ENCODE data around the gene SMIM12.

SMIM12 gene

DNA sequence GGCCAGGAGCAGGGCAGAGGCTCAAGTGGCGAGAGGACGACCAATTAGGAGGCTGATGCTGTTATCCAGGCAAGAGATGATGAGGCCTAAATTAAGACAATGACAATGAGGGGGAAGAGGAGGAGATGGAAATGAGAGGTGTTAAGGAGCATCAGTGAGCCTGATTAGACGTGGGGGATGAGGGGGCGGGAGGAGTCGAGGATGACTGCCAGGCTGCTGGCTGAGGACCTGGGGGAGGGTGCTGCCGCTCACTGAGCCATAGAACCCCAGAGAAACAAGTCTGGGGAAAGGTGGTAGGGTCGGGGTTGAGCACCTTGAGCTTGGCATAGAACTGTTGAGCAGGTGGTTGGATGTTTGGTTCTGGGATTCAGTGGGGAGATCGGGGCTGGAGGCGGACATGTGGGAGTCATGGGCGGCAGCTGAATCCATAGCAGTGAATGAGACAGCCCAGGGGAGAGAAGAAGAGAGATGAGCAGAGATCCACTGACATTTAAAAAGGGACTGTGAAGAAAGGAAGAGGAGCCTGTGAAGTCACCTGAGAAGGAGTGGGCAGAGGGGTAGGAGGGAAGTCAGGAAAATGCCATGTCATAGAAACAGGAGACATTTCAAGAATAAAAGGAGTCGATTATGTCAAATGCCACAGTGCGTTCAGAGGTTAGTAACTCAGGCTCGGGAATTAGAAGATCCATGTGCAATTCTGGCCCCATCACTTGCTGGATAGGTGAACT is 41.4 kb upstream of the SMIM12 start:
- no peak overlapping the region for H2BK5ac ChIP-seq (ENCODE audit: low read length)
- no peak overlapping the region for H4K91ac ChIP-seq (ENCODE audit: low read depth, low read length, poor library complexity)
- peaks cover 0 to 6% (median 0%) of the 10 kb centered on the region in 3 experiments for H3K27me3 ChIP-seq (ENCODE audit: control insufficient read depth in 3 of 3, insufficient read depth in 3 of 3, low read depth in 1 of 3, low read length in 3 of 3)
- H3K36me3 ChIP-seq (replicated peaks in 1 of 2; ENCODE audit: control insufficient read depth in 2 of 2, insufficient read depth in 2 of 2, low read length in 2 of 2), result no peaks in the 10 kb centered on the region
- no peak overlapping the region for H3K4me3 ChIP-seq (ENCODE audit: low read length in 2 of 2)
- DNase-seq (ENCODE audit: low spot score), result no peak
- H2BK12ac ChIP-seq (ENCODE audit: low read length), result no peak overlapping the region
- no peak overlapping the region for H3K14ac ChIP-seq (ENCODE audit: low read length)
- no peak overlapping the region for H2BK120ac ChIP-seq (ENCODE audit: low read depth, low read length)
- no CpG with 5 or more reads among the region's 13 CpGs for WGBS, 2 donors (ENCODE audit: extremely low coverage in 2 of 2, insufficient read length in 2 of 2, insufficient replicate concordance in 1 of 2)
- no peak overlapping the region for H3K18ac ChIP-seq (ENCODE audit: low read length)
- H3K4me2 ChIP-seq (ENCODE audit: insufficient read depth, low read length, poor library complexity, severe bottlenecking), result no peak overlapping the region
- H2BK15ac ChIP-seq (ENCODE audit: low read length), result no peak overlapping the region
- H4K8ac ChIP-seq (ENCODE audit: low read depth, low read length), result no peak overlapping the region
- H3K9me3 ChIP-seq (replicated peaks in 1 of 2; ENCODE audit: control insufficient read depth in 2 of 2, insufficient read depth in 1 of 2, low read depth in 1 of 2, low read length in 2 of 2), result no peaks in the 10 kb centered on the region
- H3K79me1 ChIP-seq (ENCODE audit: low read depth, low read length), result no peaks in the 10 kb centered on the region
- no peak overlapping the region for H3K4ac ChIP-seq (ENCODE audit: low read length)
- H3K9ac ChIP-seq (ENCODE audit: low read depth, low read length, poor library complexity), result no peak overlapping the region
- H2AK5ac ChIP-seq (ENCODE audit: low read depth, low read length), result no peak overlapping the region
- H2AFZ ChIP-seq (ENCODE audit: low read length), result no peak overlapping the region
- no peaks in the 10 kb centered on the region for H3K4me1 ChIP-seq (ENCODE audit: control insufficient read depth in 2 of 2, insufficient read depth in 1 of 2, low read depth in 1 of 2, low read length in 2 of 2)
- H3K23ac ChIP-seq (ENCODE audit: low read depth, low read length, poor library complexity), result no peak overlapping the region
- no peak overlapping the region for H3K27ac ChIP-seq (replicated peaks; ENCODE audit: low read length)

DNA sequence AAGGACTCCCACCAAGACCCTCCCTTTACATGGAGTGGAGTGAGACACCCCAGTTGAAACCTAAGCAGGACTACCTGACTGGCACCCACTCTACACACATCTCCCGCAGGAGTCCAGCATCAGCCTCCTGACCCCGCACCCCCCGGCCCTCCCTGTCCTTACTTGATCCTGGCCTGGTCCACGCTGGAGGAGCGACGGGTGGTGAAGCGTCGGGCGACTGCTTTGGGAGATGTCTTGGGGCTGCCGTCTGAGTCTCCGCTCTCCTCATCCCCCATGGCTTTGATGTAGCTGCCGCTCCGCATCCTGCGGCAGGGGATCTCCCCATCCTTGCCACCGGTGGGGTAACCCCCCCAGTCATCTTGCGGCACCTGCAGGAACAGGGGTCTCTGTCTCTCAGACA is 40.4 kb upstream of the SMIM12 start:
- no peak overlapping the region for H3K23ac ChIP-seq (ENCODE audit: low read depth, low read length, poor library complexity)
- H3K4ac ChIP-seq (ENCODE audit: low read length), result no peak overlapping the region
- no peak overlapping the region for H2BK15ac ChIP-seq (ENCODE audit: low read length)
- H3K4me3 ChIP-seq (ENCODE audit: low read length in 2 of 2), result no peak overlapping the region
- H3K27ac ChIP-seq (replicated peaks; ENCODE audit: low read length), result no peak overlapping the region
- H3K9ac ChIP-seq (ENCODE audit: low read depth, low read length, poor library complexity), result no peak overlapping the region
- H3K18ac ChIP-seq (ENCODE audit: low read length), result peak overlapping the region; percentile 13
- DNase-seq (ENCODE audit: low spot score), result no peak
- H2BK12ac ChIP-seq (ENCODE audit: low read length), result no peak overlapping the region
- H4K91ac ChIP-seq (ENCODE audit: low read depth, low read length, poor library complexity), result no peak overlapping the region
- no peaks in the 10 kb centered on the region for H3K36me3 ChIP-seq (replicated peaks in 1 of 2; ENCODE audit: control insufficient read depth in 2 of 2, insufficient read depth in 2 of 2, low read length in 2 of 2)
- H3K27me3 ChIP-seq (ENCODE audit: control insufficient read depth in 3 of 3, insufficient read depth in 3 of 3, low read depth in 1 of 3, low read length in 3 of 3), result peaks cover 0 to 6% (median 0%) of the 10 kb centered on the region in 3 experiments
- no peaks in the 10 kb centered on the region for H3K79me1 ChIP-seq (ENCODE audit: low read depth, low read length)
- H2BK5ac ChIP-seq (ENCODE audit: low read length), result no peak overlapping the region
- H2AK5ac ChIP-seq (ENCODE audit: low read depth, low read length), result no peak overlapping the region
- no peak overlapping the region for H3K4me2 ChIP-seq (ENCODE audit: insufficient read depth, low read length, poor library complexity, severe bottlenecking)
- no peaks in the 10 kb centered on the region for H3K4me1 ChIP-seq (ENCODE audit: control insufficient read depth in 2 of 2, insufficient read depth in 1 of 2, low read depth in 1 of 2, low read length in 2 of 2)
- H4K8ac ChIP-seq (ENCODE audit: low read depth, low read length), result no peak overlapping the region
- H2AFZ ChIP-seq (ENCODE audit: low read length), result no peak overlapping the region
- no peak overlapping the region for H3K14ac ChIP-seq (ENCODE audit: low read length)
- no CpG with 5 or more reads among the region's 16 CpGs for WGBS, 2 donors (ENCODE audit: extremely low coverage in 2 of 2, insufficient read length in 2 of 2, insufficient replicate concordance in 1 of 2)
- no peaks in the 10 kb centered on the region for H3K9me3 ChIP-seq (replicated peaks in 1 of 2; ENCODE audit: control insufficient read depth in 2 of 2, insufficient read depth in 1 of 2, low read depth in 1 of 2, low read length in 2 of 2)
- no peak overlapping the region for H2BK120ac ChIP-seq (ENCODE audit: low read depth, low read length)

DNA sequence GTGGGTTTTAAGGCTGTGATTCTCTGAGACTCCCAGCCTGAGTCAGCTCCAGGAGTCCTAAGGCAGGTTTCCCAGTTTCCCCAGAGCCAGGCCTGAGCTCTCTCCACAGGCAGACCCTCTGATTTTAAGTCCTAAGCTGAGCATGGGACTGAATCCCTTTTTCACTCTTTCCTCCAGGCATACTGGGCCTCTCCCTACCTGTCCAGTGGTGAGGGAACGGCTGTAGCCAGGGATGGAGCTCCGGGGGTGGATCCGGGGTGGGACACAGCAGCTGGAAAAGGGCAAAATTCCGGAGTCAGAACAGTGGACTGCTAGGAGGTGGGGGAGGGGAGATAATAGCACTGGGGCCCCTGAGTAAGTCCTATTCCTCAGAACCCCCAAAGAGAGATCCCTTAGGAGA is 39.9 kb upstream of the SMIM12 start:
- Histone ChIP-seq H3K23ac (ENCODE audit: low read depth, low read length, poor library complexity) (no peak overlapping the region), H2AK5ac (ENCODE audit: low read depth, low read length) (no peak overlapping the region), H4K8ac (ENCODE audit: low read depth, low read length) (no peak overlapping the region), H3K4me2 (ENCODE audit: insufficient read depth, low read length, poor library complexity, severe bottlenecking) (no peak overlapping the region), H2BK12ac (ENCODE audit: low read length) (no peak overlapping the region), H2BK15ac (ENCODE audit: low read length) (no peak overlapping the region), H3K18ac (ENCODE audit: low read length) (no peak overlapping the region), H3K9ac (ENCODE audit: low read depth, low read length, poor library complexity) (no peak overlapping the region), H2AFZ (ENCODE audit: low read length) (no peak overlapping the region), H3K79me1 (ENCODE audit: low read depth, low read length) (no peaks in the 10 kb centered on the region), H3K27ac (replicated peaks; ENCODE audit: low read length) (no peak overlapping the region), H2BK120ac (ENCODE audit: low read depth, low read length) (no peak overlapping the region), H3K4me3 (ENCODE audit: low read length in 2 of 2) (no peak overlapping the region), H3K9me3 (replicated peaks in 1 of 2; ENCODE audit: control insufficient read depth in 2 of 2, insufficient read depth in 1 of 2, low read depth in 1 of 2, low read length in 2 of 2) (no peaks in the 10 kb centered on the region), H2BK5ac (ENCODE audit: low read length) (no peak overlapping the region), H3K4me1 (ENCODE audit: control insufficient read depth in 2 of 2, insufficient read depth in 1 of 2, low read depth in 1 of 2, low read length in 2 of 2) (no peaks in the 10 kb centered on the region), H4K91ac (ENCODE audit: low read depth, low read length, poor library complexity) (no peak overlapping the region), H3K27me3 (ENCODE audit: control insufficient read depth in 3 of 3, insufficient read depth in 3 of 3, low read depth in 1 of 3, low read length in 3 of 3) (peaks cover 0 to 6% (median 0%) of the 10 kb centered on the region in 3 experiments), H3K4ac (ENCODE audit: low read length) (no peak overlapping the region), H3K36me3 (replicated peaks in 1 of 2; ENCODE audit: control insufficient read depth in 2 of 2, insufficient read depth in 2 of 2, low read length in 2 of 2) (no peaks in the 10 kb centered on the region), H3K14ac (ENCODE audit: low read length) (no peak overlapping the region)
- WGBS, 2 donors (ENCODE audit: extremely low coverage in 2 of 2, insufficient read length in 2 of 2, insufficient replicate concordance in 1 of 2), result no CpG with 5 or more reads among the region's 4 CpGs
- no peak for DNase-seq (ENCODE audit: low spot score)

DNA sequence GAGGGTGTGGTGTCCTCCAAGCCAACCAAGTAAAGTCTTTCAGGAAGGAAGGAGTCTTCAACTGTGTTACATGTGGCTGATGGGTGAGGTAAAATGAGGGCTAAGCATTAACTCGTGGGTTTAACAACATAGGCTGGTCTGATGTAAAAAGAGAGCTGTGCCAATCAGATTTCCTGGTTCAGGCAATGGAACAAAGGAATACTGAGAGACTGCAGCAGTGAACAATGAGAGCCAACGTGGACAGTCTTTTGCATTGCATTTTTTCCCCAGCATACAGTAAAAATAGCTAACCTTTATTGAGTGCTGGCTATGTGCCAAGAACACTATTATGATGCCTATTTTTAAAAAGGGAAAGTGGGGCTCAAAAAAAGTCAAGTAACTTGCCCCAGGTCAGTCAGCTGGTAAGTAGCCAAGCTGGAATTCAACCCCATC is 38.8 kb upstream of the SMIM12 start:
- Histone ChIP-seq H3K4me3 (ENCODE audit: low read length in 2 of 2) (no peak overlapping the region), H2AK5ac (ENCODE audit: low read depth, low read length) (no peak overlapping the region), H2BK5ac (ENCODE audit: low read length) (no peak overlapping the region), H3K36me3 (replicated peaks in 1 of 2; ENCODE audit: control insufficient read depth in 2 of 2, insufficient read depth in 2 of 2, low read length in 2 of 2) (no peaks in the 10 kb centered on the region), H3K4me2 (ENCODE audit: insufficient read depth, low read length, poor library complexity, severe bottlenecking) (no peak overlapping the region), H3K9ac (ENCODE audit: low read depth, low read length, poor library complexity) (no peak overlapping the region), H3K79me1 (ENCODE audit: low read depth, low read length) (no peaks in the 10 kb centered on the region), H3K23ac (ENCODE audit: low read depth, low read length, poor library complexity) (no peak overlapping the region), H4K91ac (ENCODE audit: low read depth, low read length, poor library complexity) (no peak overlapping the region), H2AFZ (ENCODE audit: low read length) (no peak overlapping the region), H2BK15ac (ENCODE audit: low read length) (no peak overlapping the region), H2BK12ac (ENCODE audit: low read length) (no peak overlapping the region), H4K8ac (ENCODE audit: low read depth, low read length) (no peak overlapping the region), H3K27ac (replicated peaks; ENCODE audit: low read length) (no peak overlapping the region), H3K27me3 (ENCODE audit: control insufficient read depth in 3 of 3, insufficient read depth in 3 of 3, low read depth in 1 of 3, low read length in 3 of 3) (peaks cover 0 to 6% (median 0%) of the 10 kb centered on the region in 3 experiments), H3K14ac (ENCODE audit: low read length) (no peak overlapping the region), H3K4ac (ENCODE audit: low read length) (no peak overlapping the region), H2BK120ac (ENCODE audit: low read depth, low read length) (no peak overlapping the region), H3K18ac (ENCODE audit: low read length) (no peak overlapping the region), H3K9me3 (replicated peaks in 1 of 2; ENCODE audit: control insufficient read depth in 2 of 2, insufficient read depth in 1 of 2, low read depth in 1 of 2, low read length in 2 of 2) (no peaks in the 10 kb centered on the region), H3K4me1 (ENCODE audit: control insufficient read depth in 2 of 2, insufficient read depth in 1 of 2, low read depth in 1 of 2, low read length in 2 of 2) (no peaks in the 10 kb centered on the region)
- no peak for DNase-seq (ENCODE audit: low spot score)
- whole genome bisulfite sequencing, 2 donors (ENCODE audit: extremely low coverage in 2 of 2, insufficient read length in 2 of 2, insufficient replicate concordance in 1 of 2), result no CpG with 5 or more reads among the region's 2 CpGs

Data from neuronal stem cell (in vitro differentiated cells).